Muscle layer of duodenum (tissue), 2 donors: ENCODE measurements around the gene KLK15.
A peak's percentile ranks its signal among the peaks of the same experiment; 100 is the strongest.

ENCODE experiments used
- H3K27ac ChIP-seq: one replicate; pipeline ENCODE4 v1.7.0; 2013; ENCODE audit warnings: mild to moderate bottlenecking, low read length
- H3K27me3 ChIP-seq: one replicate; pipeline ENCODE4 v1.7.0; 2013; ENCODE audit warnings: low read depth, mild to moderate bottlenecking, control low read depth, low read length
- H3K36me3 ChIP-seq, 2 donors: one replicate each; pipeline ENCODE4 v1.7.0; 2013; ENCODE audit warnings: low read length in 2 of 2, control low read depth in 1 of 2, mild to moderate bottlenecking in 1 of 2; ENCODE audit not compliant: insufficient read depth in 2 of 2, control insufficient read depth in 1 of 2
- H3K4me1 ChIP-seq, 2 donors: one replicate each; pipeline ENCODE4 v1.7.0; 2013; ENCODE audit warnings: low read length in 2 of 2, mild to moderate bottlenecking in 2 of 2, control low read depth in 1 of 2, moderate library complexity in 1 of 2; ENCODE audit not compliant: insufficient read depth in 2 of 2, control insufficient read depth in 1 of 2
- H3K4me3 ChIP-seq, 2 donors: one replicate each; pipeline ENCODE4 v1.7.0; 2013; ENCODE audit warnings: low read length in 2 of 2, low read depth in 1 of 2, mild to moderate bottlenecking in 1 of 2
- H3K9me3 ChIP-seq, 2 donors: one replicate each; pipeline ENCODE4 v1.7.0; 2013; ENCODE audit warnings: low read length in 2 of 2, control low read depth in 1 of 2, mild to moderate bottlenecking in 1 of 2; ENCODE audit not compliant: control insufficient read depth in 1 of 2
- donor health status: healthy.

Gene KLK15

GRCh38 chr19:50861496-50862286, 28.3 kb upstream of the KLK15 start:
- Histone ChIP-seq H3K9me3 (peaks cover 0 to 8% of the 10 kb centered on the region in 2 donors), H3K27me3 (no peaks in the 10 kb centered on the region), H3K27ac (no peak overlapping the region), H3K4me3 (no peak overlapping the region), H3K4me1 (no peaks in the 10 kb centered on the region), H3K36me3 (no peaks in the 10 kb centered on the region)

- H3K27ac ChIP-seq, result no peak overlapping the region
- no peaks in the 10 kb centered on the region for H3K4me1 ChIP-seq
- H3K9me3 ChIP-seq, result peaks cover 0 to 8% of the 10 kb centered on the region in 2 donors
- no peak overlapping the region for H3K4me3 ChIP-seq
- no peaks in the 10 kb centered on the region for H3K27me3 ChIP-seq
- H3K36me3 ChIP-seq, result no peaks in the 10 kb centered on the region
These were observed 27.6 kb upstream of the KLK15 start for GRCh38 chr19:50861010-50861409.

DNA sequence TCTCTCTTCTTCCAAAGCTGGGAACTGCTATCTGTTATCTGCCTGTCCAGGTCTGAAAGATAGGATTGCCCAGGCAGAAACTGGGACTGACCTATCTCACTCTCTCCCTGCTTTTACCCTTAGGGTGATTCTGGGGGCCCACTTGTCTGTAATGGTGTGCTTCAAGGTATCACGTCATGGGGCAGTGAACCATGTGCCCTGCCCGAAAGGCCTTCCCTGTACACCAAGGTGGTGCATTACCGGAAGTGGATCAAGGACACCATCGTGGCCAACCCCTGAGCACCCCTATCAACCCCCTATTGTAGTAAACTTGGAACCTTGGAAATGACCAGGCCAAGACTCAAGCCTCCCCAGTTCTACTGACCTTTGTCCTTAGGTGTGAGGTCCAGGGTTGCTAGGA, 26.5 kb upstream of the KLK15 start:
- H3K27ac ChIP-seq, result no peak overlapping the region
- no peaks in the 10 kb centered on the region for H3K4me1 ChIP-seq
- peaks cover 0 to 8% of the 10 kb centered on the region in 2 donors for H3K9me3 ChIP-seq
- no peaks in the 10 kb centered on the region for H3K27me3 ChIP-seq
- H3K4me3 ChIP-seq, result no peak overlapping the region
- no peaks in the 10 kb centered on the region for H3K36me3 ChIP-seq

GRCh38 chr19:50858886-50859285, 25.5 kb upstream of the KLK15 start:
- no peak overlapping the region for H3K4me3 ChIP-seq
- no peaks in the 10 kb centered on the region for H3K27me3 ChIP-seq
- H3K9me3 ChIP-seq, result peaks cover 0 to 8% of the 10 kb centered on the region in 2 donors
- no peaks in the 10 kb centered on the region for H3K4me1 ChIP-seq
- no peak overlapping the region for H3K27ac ChIP-seq
- no peaks in the 10 kb centered on the region for H3K36me3 ChIP-seq

DNA sequence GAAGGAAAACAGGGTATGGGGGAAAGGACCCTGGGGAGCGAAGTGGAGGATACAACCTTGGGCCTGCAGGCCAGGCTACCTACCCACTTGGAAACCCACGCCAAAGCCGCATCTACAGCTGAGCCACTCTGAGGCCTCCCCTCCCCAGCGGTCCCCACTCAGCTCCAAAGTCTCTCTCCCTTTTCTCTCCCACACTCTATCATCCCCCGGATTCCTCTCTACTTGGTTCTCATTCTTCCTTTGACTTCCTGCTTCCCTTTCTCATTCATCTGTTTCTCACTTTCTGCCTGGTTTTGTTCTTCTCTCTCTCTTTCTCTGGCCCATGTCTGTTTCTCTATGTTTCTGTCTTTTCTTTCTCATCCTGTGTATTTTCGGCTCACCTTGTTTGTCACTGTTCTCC, 24.0 kb upstream of the KLK15 start:
- Histone ChIP-seq H3K27ac (no peak overlapping the region), H3K9me3 (peaks cover 0 to 8% of the 10 kb centered on the region in 2 donors), H3K4me1 (no peaks in the 10 kb centered on the region), H3K4me3 (no peak overlapping the region), H3K36me3 (no peaks in the 10 kb centered on the region), H3K27me3 (no peaks in the 10 kb centered on the region)

DNA sequence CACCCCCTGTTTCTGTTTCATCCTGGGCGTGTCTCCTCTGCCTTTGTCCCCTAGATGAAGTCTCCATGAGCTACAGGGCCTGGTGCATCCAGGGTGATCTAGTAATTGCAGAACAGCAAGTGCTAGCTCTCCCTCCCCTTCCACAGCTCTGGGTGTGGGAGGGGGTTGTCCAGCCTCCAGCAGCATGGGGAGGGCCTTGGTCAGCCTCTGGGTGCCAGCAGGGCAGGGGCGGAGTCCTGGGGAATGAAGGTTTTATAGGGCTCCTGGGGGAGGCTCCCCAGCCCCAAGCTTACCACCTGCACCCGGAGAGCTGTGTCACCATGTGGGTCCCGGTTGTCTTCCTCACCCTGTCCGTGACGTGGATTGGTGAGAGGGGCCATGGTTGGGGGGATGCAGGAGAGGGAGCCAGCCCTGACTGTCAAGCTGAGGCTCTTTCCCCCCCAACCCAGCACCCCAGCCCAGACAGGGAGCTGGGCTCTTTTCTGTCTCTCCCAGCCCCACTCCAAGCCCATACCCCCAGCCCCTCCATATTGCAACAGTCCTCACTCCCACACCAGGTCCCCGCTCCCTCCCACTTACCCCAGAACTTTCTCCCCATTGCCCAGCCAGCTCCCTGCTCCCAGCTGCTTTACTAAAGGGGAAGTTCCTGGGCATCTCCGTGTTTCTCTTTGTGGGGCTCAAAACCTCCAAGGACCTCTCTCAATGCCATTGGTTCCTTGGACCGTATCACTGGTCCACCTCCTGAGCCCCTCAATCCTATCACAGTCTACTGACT, 21.4 kb upstream of the KLK15 start, which contains the start of gene KLK3:
Gene KLK3, plus strand, starts transcription at position 280 of the 775 bp plus-strand sequence. Its CDS starts 41 bp downstream, at position 321.
- H3K4me1 ChIP-seq, result no peaks in the 10 kb centered on the region
- H3K27ac ChIP-seq, result no peak within 1 kb of the TSS
- no peaks in the 10 kb centered on the region for H3K36me3 ChIP-seq
- no peak within 1 kb of the TSS for H3K4me3 ChIP-seq
- H3K27me3 ChIP-seq, result no peaks in the 10 kb centered on the region
- H3K9me3 ChIP-seq, result no peaks in the 10 kb centered on the region

DNA sequence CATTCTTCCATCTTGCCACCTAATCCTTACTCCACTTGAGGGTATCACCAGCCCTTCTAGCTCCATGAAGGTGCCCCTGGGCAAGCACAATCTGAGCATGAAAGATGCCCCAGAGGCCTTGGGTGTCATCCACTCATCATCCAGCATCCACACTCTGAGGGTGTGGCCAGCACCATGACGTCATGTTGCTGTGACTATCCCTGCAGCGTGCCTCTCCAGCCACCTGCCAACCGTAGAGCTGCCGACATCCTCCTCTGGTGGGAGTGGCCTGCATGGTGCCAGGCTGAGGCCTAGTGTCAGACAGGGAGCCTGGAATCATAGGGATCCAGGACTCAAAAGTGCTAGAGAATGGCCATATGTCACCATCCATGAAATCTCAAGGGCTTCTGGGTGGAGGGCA, 18.2 kb upstream of the KLK15 start:
- Histone ChIP-seq H3K27me3 (no peaks in the 10 kb centered on the region), H3K9me3 (no peaks in the 10 kb centered on the region), H3K4me1 (no peaks in the 10 kb centered on the region), H3K27ac (no peak overlapping the region), H3K4me3 (no peak overlapping the region), H3K36me3 (no peaks in the 10 kb centered on the region)

DNA sequence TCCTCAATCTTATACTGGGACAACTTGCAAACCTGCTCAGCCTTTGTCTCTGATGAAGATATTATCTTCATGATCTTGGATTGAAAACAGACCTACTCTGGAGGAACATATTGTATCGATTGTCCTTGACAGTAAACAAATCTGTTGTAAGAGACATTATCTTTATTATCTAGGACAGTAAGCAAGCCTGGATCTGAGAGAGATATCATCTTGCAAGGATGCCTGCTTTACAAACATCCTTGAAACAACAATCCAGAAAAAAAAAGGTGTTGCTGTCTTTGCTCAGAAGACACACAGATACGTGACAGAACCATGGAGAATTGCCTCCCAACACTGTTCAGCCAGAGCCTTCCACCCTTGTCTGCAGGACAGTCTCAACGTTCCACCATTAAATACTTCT, 17.4 kb upstream of the KLK15 start:
- H3K4me3 ChIP-seq, result no peak overlapping the region
- H3K27me3 ChIP-seq, result no peaks in the 10 kb centered on the region
- H3K36me3 ChIP-seq, result no peaks in the 10 kb centered on the region
- H3K9me3 ChIP-seq, result no peaks in the 10 kb centered on the region
- H3K4me1 ChIP-seq, result no peaks in the 10 kb centered on the region
- H3K27ac ChIP-seq, result no peak overlapping the region

DNA sequence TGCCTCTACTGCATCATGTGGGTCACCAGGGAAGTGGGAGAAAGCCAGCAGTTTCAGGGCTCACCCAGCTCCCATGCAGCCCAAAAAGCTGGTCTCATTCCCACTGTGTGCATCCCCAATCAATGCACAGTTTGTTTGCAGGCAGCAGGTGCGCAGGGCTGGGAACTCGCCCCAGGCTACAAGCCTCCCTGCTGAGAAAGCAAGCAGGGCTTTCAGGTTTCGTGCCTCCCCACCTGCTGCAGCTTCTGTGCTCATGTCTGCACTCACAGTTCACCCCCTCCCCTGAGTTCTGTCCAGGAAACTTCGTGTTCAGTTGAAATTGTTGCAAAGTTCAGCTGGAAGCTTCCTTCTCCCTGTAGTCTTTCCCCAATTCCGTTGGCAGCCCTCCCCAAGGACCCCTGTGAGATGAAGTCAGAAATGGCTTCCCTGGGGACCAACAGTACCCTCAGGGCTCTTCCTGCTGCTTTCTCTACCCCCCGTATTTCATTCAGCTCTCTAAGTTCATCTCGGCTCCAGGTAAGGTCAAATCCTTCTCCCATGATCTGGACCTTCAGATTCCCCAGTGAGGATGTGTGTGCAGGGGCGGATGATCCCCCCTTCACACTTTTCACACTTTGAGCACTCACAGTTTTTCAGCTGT, 11.0 kb upstream of the KLK15 start:
- Histone ChIP-seq H3K27ac (no peak overlapping the region), H3K4me3 (peak overlapping the region in 1 of 2 donors; percentile 19), H3K9me3 (peaks cover 0 to 11% of the 10 kb centered on the region in 2 donors), H3K4me1 (no peaks in the 10 kb centered on the region), H3K27me3 (no peaks in the 10 kb centered on the region), H3K36me3 (no peaks in the 10 kb centered on the region)

DNA sequence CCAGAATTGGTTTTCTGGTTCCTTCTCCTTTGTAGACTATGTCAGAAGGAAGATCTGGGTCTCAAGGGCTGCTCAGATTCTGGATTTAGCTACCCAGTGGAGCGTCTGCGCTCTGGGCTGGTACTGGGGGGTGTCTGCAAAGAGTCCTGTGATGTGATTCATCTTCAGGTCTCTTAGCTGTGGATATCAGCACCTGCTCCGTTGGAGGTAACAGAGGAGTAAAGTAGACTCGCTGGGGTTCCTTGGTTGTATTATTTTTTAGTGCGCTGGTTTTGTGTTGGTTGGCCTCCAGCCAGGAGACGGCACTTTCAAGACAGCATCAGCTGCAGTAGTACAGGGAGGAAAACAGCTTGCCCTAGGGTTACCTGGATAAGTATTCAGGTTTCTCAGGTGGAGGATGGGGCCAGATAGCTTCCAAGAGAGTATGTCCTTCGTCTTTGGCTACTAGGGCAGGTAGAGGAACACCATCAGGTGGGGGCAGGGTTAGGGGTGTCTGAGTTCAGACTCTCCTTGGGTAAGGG, 10.4 kb upstream of the KLK15 start:
- Histone ChIP-seq H3K27ac (no peak overlapping the region), H3K9me3 (peaks cover 0 to 11% of the 10 kb centered on the region in 2 donors), H3K27me3 (no peaks in the 10 kb centered on the region), H3K4me3 (peak overlapping the region in 1 of 2 donors; percentile 19), H3K36me3 (no peaks in the 10 kb centered on the region), H3K4me1 (no peaks in the 10 kb centered on the region)

DNA sequence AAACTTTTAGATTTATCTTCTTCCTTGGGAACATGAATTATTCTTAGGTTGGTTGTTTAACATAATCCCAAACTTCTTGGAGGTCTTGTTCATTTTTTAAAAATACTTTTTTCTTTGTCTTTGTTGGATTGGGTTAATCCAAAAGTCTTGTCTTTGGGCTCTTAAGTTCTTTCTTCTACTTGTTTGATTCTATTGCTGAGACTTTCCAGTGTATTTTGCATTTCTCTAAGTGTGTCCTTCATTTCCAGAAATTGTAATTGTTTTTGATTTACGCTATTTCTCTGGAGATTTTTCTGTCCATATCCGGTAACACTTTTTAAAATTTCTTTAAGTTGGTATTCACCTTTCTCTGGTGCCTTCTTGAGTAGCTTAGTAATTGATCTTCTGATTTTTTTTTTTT, 9.8 kb upstream of the KLK15 start:
- H3K27ac ChIP-seq, result no peak overlapping the region
- H3K9me3 ChIP-seq, result peaks cover 0 to 11% of the 10 kb centered on the region in 2 donors
- H3K36me3 ChIP-seq, result no peaks in the 10 kb centered on the region
- no peaks in the 10 kb centered on the region for H3K4me1 ChIP-seq
- no peak overlapping the region for H3K4me3 ChIP-seq
- no peaks in the 10 kb centered on the region for H3K27me3 ChIP-seq
